H1 (cell line): ENCODE measurements around the gene TBC1D22A. TPM values are rescaled to one million over a fixed set of nuclear protein-coding genes. Genes with fewer than 3 reads are reported as not detected.

Source experiments
- CTCF ChIA-PET: fragments of 300-600 bp; sonication (Branson Sonifier 250); formaldehyde crosslinking; loops from one replicate; lab custom pipeline; 2021; ENCODE audit not compliant: partially characterized antibody; lab: Charles Lee
- POLR2A ChIA-PET: fragments of 300-600 bp; sonication (Branson Sonifier 250); formaldehyde crosslinking; loops from one replicate; lab custom pipeline; 2021; ENCODE audit warnings: inconsistent platforms; ENCODE audit not compliant: partially characterized antibody; lab: Charles Lee
- DNase-seq, 2 experiments: peaks; one replicate each; pipeline versions ENCODE4 v3.0.0 to v3.0.0-alpha.2; 2010 to 2022; ENCODE audit warnings: low spot score in 2 of 2, low read depth in 1 of 2, mixed read lengths in 1 of 2
- FAIRE-seq: peaks from 2 replicates; lab custom pipeline; 2011; peaks lifted over from hg19 to GRCh38; lab: Jason Lieb, UNC
- H2AFZ ChIP-seq: 2 replicates; pipeline ENCODE4 v1.8.1; 2012; ENCODE audit warnings: low read length, inconsistent platforms
- H2AK5ac ChIP-seq: 2 replicates; pipeline ENCODE4 v1.6.1; 2013; ENCODE audit warnings: low read depth, low read length
- H2BK120ac ChIP-seq: replicated peaks from 2 replicates; pipeline ENCODE3; 2013; ENCODE audit warnings: low read depth, low read length, inconsistent platforms
- H2BK12ac ChIP-seq: 2 replicates; pipeline ENCODE4 v1.6.1; 2013; ENCODE audit warnings: low read depth, low read length
- H2BK15ac ChIP-seq: 2 replicates; pipeline ENCODE4 v1.6.1; 2013; ENCODE audit warnings: low read length
- H2BK20ac ChIP-seq: 2 replicates; pipeline ENCODE4 v1.6.1; 2013; ENCODE audit warnings: low read length
- H2BK5ac ChIP-seq: 2 replicates; pipeline ENCODE4 v1.6.1; 2013; ENCODE audit warnings: low read depth, low read length
- H3K14ac ChIP-seq: 2 replicates; pipeline ENCODE4 v1.6.1; 2013; ENCODE audit warnings: inconsistent platforms; ENCODE audit not compliant: insufficient read length
- H3K18ac ChIP-seq: 2 replicates; pipeline ENCODE4 v1.6.1; 2013; ENCODE audit warnings: low read length; ENCODE audit errors: extremely low read depth
- H3K23ac ChIP-seq: 2 replicates; pipeline ENCODE4 v1.6.1; 2013; ENCODE audit warnings: inconsistent platforms; ENCODE audit not compliant: insufficient read length
- H3K23me2 ChIP-seq: 2 replicates; pipeline ENCODE4 v1.6.1; 2013; ENCODE audit warnings: low read depth, low read length
- H3K27ac ChIP-seq: 2 replicates; pipeline ENCODE4 v1.6.1; 2011; ENCODE audit warnings: low read depth, low read length, inconsistent platforms
- H3K27me3 ChIP-seq, 4 experiments: replicated peaks in 1 of 4; 1 replicate in 1 of 4; 2 replicates in 3 of 4; pipeline versions ENCODE4 v1.6.1 to v1.8.1; 2011 to 2013; ENCODE audit warnings: low read length in 3 of 4, mild to moderate bottlenecking in 3 of 4, inconsistent platforms in 2 of 4, mixed read lengths in 2 of 4, moderate library complexity in 1 of 4; ENCODE audit not compliant: control insufficient read depth in 3 of 4, insufficient read depth in 3 of 4; ENCODE audit errors: extremely low read depth in 1 of 4
- H3K36me3 ChIP-seq, 4 experiments: 2 replicates each; pipeline versions ENCODE4 v1.6.1 to v1.8.1; 2011 to 2013; ENCODE audit warnings: mild to moderate bottlenecking in 4 of 4, low read length in 3 of 4, moderate library complexity in 2 of 4, control low read depth in 1 of 4, inconsistent platforms in 1 of 4; ENCODE audit not compliant: insufficient read depth in 4 of 4, control insufficient read depth in 2 of 4
- H3K4ac ChIP-seq: replicated peaks from 2 replicates; pipeline ENCODE3; 2013; ENCODE audit warnings: low read length, low read depth, mixed read lengths, inconsistent platforms; ENCODE audit not compliant: insufficient read length
- H3K4me1 ChIP-seq, 4 experiments: replicated peaks in 1 of 4; 1 replicate in 1 of 4; 2 replicates in 3 of 4; pipeline versions ENCODE4 v1.6.1 to v1.8.1; 2011 to 2013; ENCODE audit warnings: low read length in 3 of 4, inconsistent platforms in 2 of 4, mixed read lengths in 1 of 4; ENCODE audit not compliant: insufficient read depth in 4 of 4, control insufficient read depth in 3 of 4
- H3K4me2 ChIP-seq, 2 experiments: 2 replicates each; pipeline versions ENCODE4 v1.6.1 to v1.8.1; 2011 to 2013; ENCODE audit warnings: low read depth in 2 of 2, low read length in 2 of 2, control low read depth in 1 of 2, inconsistent platforms in 1 of 2, mild to moderate bottlenecking in 1 of 2; ENCODE audit not compliant: insufficient read depth in 1 of 2
- H3K4me3 ChIP-seq, 4 experiments: fragments of 200-600, 300-600 bp in 1 of 4; sonication (generic), shearing (Covaris generic), sonication (Bioruptor Twin) in 1 of 4; 2 replicates each; pipeline versions ENCODE4 v1.5.1 to v1.8.1; 2011 to 2016; ENCODE audit warnings: low read length in 4 of 4, low read depth in 3 of 4, control low read depth in 2 of 4, inconsistent platforms in 2 of 4, mild to moderate bottlenecking in 2 of 4, mixed read lengths in 1 of 4, moderate library complexity in 1 of 4; ENCODE audit not compliant: insufficient read depth in 2 of 4; ENCODE audit errors: extremely low read depth in 1 of 4
- H3K56ac ChIP-seq: replicated peaks from 2 replicates; pipeline ENCODE3; 2013; ENCODE audit warnings: low read depth, mild to moderate bottlenecking, mixed read lengths, low read length, inconsistent platforms; ENCODE audit not compliant: insufficient read length
- H3K79me1 ChIP-seq: 2 replicates; pipeline ENCODE4 v1.6.1; 2013; ENCODE audit warnings: low read depth, low read length, control low read depth
- H3K79me2 ChIP-seq, 2 experiments: 2 replicates each; pipeline versions ENCODE4 v1.6.1 to v1.8.1; 2012 to 2013; ENCODE audit warnings: low read length in 2 of 2, mild to moderate bottlenecking in 2 of 2, inconsistent platforms in 1 of 2; ENCODE audit not compliant: insufficient read depth in 2 of 2, control insufficient read depth in 1 of 2
- H3K9ac ChIP-seq, 4 experiments: replicated peaks in 1 of 4; 1 replicate in 1 of 4; 2 replicates in 3 of 4; pipeline versions ENCODE4 v1.6.1 to v1.8.1; 2011 to 2013; ENCODE audit warnings: low read depth in 3 of 4, low read length in 3 of 4, control low read depth in 2 of 4, mild to moderate bottlenecking in 2 of 4, moderate library complexity in 2 of 4, inconsistent platforms in 1 of 4; ENCODE audit errors: extremely low read depth in 1 of 4
- H3K9me3 ChIP-seq, 2 experiments: 2 replicates each; pipeline versions ENCODE4 v1.6.1 to v1.8.1; 2012 to 2013; ENCODE audit warnings: mild to moderate bottlenecking in 2 of 2, moderate library complexity in 2 of 2, control low read depth in 1 of 2, inconsistent platforms in 1 of 2, low read depth in 1 of 2, low read length in 1 of 2, mixed read lengths in 1 of 2; ENCODE audit not compliant: insufficient read depth in 2 of 2
- H4K20me1 ChIP-seq, 2 experiments: replicated peaks in 1 of 2; 2 replicates each; pipeline versions ENCODE3 to v1.8.1; 2011 to 2013; ENCODE audit warnings: inconsistent platforms in 2 of 2, low read length in 2 of 2, mild to moderate bottlenecking in 1 of 2; ENCODE audit not compliant: insufficient read depth in 2 of 2, control insufficient read depth in 1 of 2
- H4K5ac ChIP-seq: 2 replicates; pipeline ENCODE4 v1.6.1; 2013; ENCODE audit warnings: low read length, low read depth, mixed read lengths, inconsistent platforms; ENCODE audit not compliant: insufficient read length
- H4K8ac ChIP-seq: 2 replicates; pipeline ENCODE4 v1.8.0; 2013; ENCODE audit warnings: mild to moderate bottlenecking, moderate library complexity, low read length, inconsistent platforms; ENCODE audit not compliant: insufficient read depth; ENCODE audit errors: extremely low read depth
- H4K91ac ChIP-seq: replicated peaks from 2 replicates; pipeline ENCODE3; 2013; ENCODE audit warnings: low read length, mixed read lengths, inconsistent platforms; ENCODE audit not compliant: insufficient read length
- CBX8 ChIP-seq: fragments of 300-800, 300-1000 bp; sonication (generic); IDR thresholded peaks from 2 replicates; pipeline ENCODE4 v1.7.1; 2016; ENCODE audit warnings: low read depth, low read length, borderline replicate concordance
- POLR2AphosphoS5 ChIP-seq: IDR thresholded peaks from 2 replicates; pipeline ENCODE4 v1.6.1; 2011; ENCODE audit warnings: low read depth, low read length
- RFX5 ChIP-seq: IDR thresholded peaks from 2 replicates; pipeline ENCODE4 v1.6.1; 2011; ENCODE audit warnings: low read depth, low read length, improper control_type of control experiment, borderline replicate concordance
- SRF ChIP-seq: IDR thresholded peaks from 2 replicates; pipeline ENCODE4 v1.6.1; 2011; ENCODE audit warnings: mild to moderate bottlenecking, low read depth, low read length, moderate library complexity
- TAF1 ChIP-seq: IDR thresholded peaks from 2 replicates; pipeline ENCODE4 v1.6.1; 2011; ENCODE audit warnings: mild to moderate bottlenecking, low read depth, low read length
- TCF12 ChIP-seq: IDR thresholded peaks from 2 replicates; pipeline ENCODE4 v1.6.1; 2011; ENCODE audit warnings: low read depth, mild to moderate bottlenecking, low read length
- YY1 ChIP-seq: IDR thresholded peaks from 2 replicates; pipeline ENCODE4 v1.6.1; 2011; ENCODE audit warnings: low read depth, mild to moderate bottlenecking, low read length
- WGBS, 2 experiments: shearing (Covaris generic) in 1 of 2; methylation state at CpG; one replicate each; pipeline versions ENCODE4 v1.1.6 to v1.1.7; 2013 to 2015; ENCODE audit warnings: low lambda C conversion rate in 2 of 2, mixed read lengths in 2 of 2, inconsistent platforms in 1 of 2, low coverage in 1 of 2, missing lambda C conversion rate in 1 of 2; ENCODE audit not compliant: insufficient replicate concordance in 2 of 2, insufficient coverage in 1 of 2, insufficient read length in 1 of 2; ENCODE audit errors: extremely low coverage in 1 of 2, missing lambda C conversion rate in 1 of 2; 5-methylcytosine and 5-hydroxymethylcytosine counted together
- polyA plus RNA-seq, 7 experiments: library from polyadenylated mRNA; depleted of rRNA in 3 of 7; stranded (reverse) in 5 of 7; unstranded in 2 of 7; fragments of >200 nt in 5 of 7; fragments of 200-250 nt in 2 of 7; gene quantifications; 1 replicate in 5 of 7; 2 replicates in 1 of 7; 4 replicates in 1 of 7; pipeline versions ENCODE4 v1.2.1 to v1.2.3, GENCODE V29; 2011 to 2013; ENCODE audit warnings: missing spikeins in 2 of 7, mixed read lengths in 2 of 7
- total RNA-seq: library from RNA; stranded (reverse); fragmentation: NEBNext Ultra II Directional; extraction: Animal tissue kit (Norgen Biotek cat#: 25700); gene quantifications from 2 replicates; pipeline ENCODE4 v1.2.1, GENCODE V29; 2021
- TF ChIP-seq, protein P1 (sequence below), 3 experiments: IDR thresholded peaks; 1 replicate in 2 of 3; 2 replicates in 1 of 3; pipeline versions ENCODE4 v1.5.1 to v1.6.1; 2011; ENCODE audit warnings: low read length in 3 of 3, mild to moderate bottlenecking in 3 of 3, inconsistent platforms in 2 of 3, low read depth in 1 of 3, moderate library complexity in 1 of 3; ENCODE audit not compliant: insufficient read depth in 1 of 3; ENCODE audit errors: control extremely low read depth in 1 of 3
- TF ChIP-seq, protein P2 (sequence below): IDR thresholded peaks from 2 replicates; pipeline ENCODE4 v1.6.1; 2012; ENCODE audit warnings: low read length, inconsistent platforms

Gene TBC1D22A
- total and polyA plus RNA-seq, 2 of the 8 experiments (the other 6 are each of a cell fraction or from before 2014, with no cell fraction given), result 11.9 to 18.4 TPM

DNA sequence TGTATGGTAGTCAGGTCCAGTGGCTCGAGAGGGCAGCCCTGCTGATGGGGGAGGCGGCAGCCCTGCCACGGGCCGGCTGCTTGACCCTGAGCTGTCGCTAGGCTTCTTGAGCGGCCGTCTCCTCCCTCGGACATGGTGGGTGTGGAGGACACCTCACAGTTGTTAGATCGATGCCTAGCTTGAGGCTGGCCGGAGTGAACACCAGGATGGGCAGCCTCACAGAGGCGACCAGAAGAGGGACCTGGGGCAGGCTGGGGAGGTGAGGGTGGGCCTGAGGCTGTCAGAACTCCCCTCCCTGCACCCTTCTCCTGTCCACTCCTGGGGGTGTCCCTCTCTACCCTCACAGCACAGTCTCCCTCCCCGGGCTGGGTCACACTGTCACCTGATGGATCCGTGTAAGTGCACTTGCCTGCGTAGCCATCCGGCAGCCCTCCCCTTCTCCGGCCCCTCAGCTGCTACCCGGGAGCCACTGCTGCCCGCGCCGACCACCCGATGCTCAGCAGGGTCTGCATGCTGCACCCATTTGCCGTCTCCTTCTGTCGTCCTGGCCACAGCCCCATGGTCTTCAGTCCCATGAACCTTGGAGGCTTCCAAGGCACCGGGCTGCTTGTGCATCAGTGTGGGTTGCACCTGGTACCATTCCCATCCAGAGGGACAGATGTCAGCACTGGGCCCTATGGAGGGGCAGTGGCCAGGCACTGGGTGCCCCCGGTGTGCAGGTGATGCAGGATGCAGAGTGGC lies 394.1 kb downstream of the TBC1D22A start:
- Histone ChIP-seq H3K9me3 (no peaks in the 10 kb centered on the region; a peak in 1 of 4 replicates), H2BK20ac (no peak overlapping the region), H2BK5ac (no peak overlapping the region), H3K9ac (no peak overlapping the region), H3K79me1 (peaks cover 3% of the 10 kb centered on the region), H4K8ac (peak overlapping the region; percentile 25; the same call in 1 of the 2 replicates), H2BK15ac (no peak overlapping the region), H3K4me1 (no peaks in the 10 kb centered on the region; a peak in 1 of 7 replicates), H4K91ac (no peak overlapping the region), H4K20me1 (peaks cover 4 to 15% of the 10 kb centered on the region in 2 experiments), H2AK5ac (no peak overlapping the region), H3K56ac (no peak overlapping the region), H3K27ac (no peak overlapping the region), H4K5ac (no peak overlapping the region), H3K14ac (no peak overlapping the region), H3K4me2 (no peak overlapping the region), H3K27me3 (no peaks in the 10 kb centered on the region), H2AFZ (no peak overlapping the region), H3K23me2 (peaks cover 10% of the 10 kb centered on the region; the same call in 1 of the 2 replicates), H2BK12ac (no peak overlapping the region), H3K36me3 (peaks cover 0 to 11% (median 3%) of the 10 kb centered on the region in 4 experiments; a peak in 2 of 8 replicates), H3K18ac (no peak overlapping the region), H2BK120ac (no peak overlapping the region), H3K79me2 (peaks cover 0 to 5% of the 10 kb centered on the region in 2 experiments; a peak in 1 of 4 replicates), H3K4ac (no peak overlapping the region), H3K23ac (no peak overlapping the region), H3K4me3 (no peak overlapping the region)
- DNase-seq (no peak), FAIRE-seq (no peak)
- ChIA-PET POLR2A (no interaction called here), CTCF (no interaction called here)
- WGBS, 2 experiments, result 91% methylated on average over 24 of the region's 25 CpGs; no CpG with 5 or more reads in 1 of the 2 experiments
- TF ChIP-seq TCF12 (no peak), CBX8 (no peak), SRF (no peak), YY1 (no peak), POLR2AphosphoS5 (no peak), RFX5 (no peak), TAF1 (no peak)
- TF ChIP-seq, protein P1, sequence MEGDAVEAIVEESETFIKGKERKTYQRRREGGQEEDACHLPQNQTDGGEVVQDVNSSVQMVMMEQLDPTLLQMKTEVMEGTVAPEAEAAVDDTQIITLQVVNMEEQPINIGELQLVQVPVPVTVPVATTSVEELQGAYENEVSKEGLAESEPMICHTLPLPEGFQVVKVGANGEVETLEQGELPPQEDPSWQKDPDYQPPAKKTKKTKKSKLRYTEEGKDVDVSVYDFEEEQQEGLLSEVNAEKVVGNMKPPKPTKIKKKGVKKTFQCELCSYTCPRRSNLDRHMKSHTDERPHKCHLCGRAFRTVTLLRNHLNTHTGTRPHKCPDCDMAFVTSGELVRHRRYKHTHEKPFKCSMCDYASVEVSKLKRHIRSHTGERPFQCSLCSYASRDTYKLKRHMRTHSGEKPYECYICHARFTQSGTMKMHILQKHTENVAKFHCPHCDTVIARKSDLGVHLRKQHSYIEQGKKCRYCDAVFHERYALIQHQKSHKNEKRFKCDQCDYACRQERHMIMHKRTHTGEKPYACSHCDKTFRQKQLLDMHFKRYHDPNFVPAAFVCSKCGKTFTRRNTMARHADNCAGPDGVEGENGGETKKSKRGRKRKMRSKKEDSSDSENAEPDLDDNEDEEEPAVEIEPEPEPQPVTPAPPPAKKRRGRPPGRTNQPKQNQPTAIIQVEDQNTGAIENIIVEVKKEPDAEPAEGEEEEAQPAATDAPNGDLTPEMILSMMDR (IDR thresholded peaks at IDR 0.05; ENCODE audit: control extremely low read depth in 1 of 3, insufficient read depth in 1 of 3, low read depth in 1 of 3, low read length in 3 of 3), result no peak
- TF ChIP-seq, protein P2, sequence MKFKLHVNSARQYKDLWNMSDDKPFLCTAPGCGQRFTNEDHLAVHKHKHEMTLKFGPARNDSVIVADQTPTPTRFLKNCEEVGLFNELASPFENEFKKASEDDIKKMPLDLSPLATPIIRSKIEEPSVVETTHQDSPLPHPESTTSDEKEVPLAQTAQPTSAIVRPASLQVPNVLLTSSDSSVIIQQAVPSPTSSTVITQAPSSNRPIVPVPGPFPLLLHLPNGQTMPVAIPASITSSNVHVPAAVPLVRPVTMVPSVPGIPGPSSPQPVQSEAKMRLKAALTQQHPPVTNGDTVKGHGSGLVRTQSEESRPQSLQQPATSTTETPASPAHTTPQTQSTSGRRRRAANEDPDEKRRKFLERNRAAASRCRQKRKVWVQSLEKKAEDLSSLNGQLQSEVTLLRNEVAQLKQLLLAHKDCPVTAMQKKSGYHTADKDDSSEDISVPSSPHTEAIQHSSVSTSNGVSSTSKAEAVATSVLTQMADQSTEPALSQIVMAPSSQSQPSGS, result no peak
